ENCODE results near the gene FBXW8. TPM values are rescaled to one million over a fixed set of nuclear protein-coding genes. Genes with fewer than 3 reads are reported as not detected.

FBXW8 gene
- 12.1 and 20.7 TPM in 2 replicates for total RNA-seq (2014; rRNA removed)
- Bru-seq, nascent RNA: percentile 93 among the genes with signal in this experiment
- percentile 80 among the genes with signal in this experiment for BruChase-seq, experiment 1, labeled RNA remaining after a 6-hour chase
- BruChase-seq, experiment 2, labeled RNA remaining after a 2-hour chase: percentile 88 among the genes with signal in this experiment
- long read RNA-seq, full-length matches to known transcripts: 30 of 90 reads
- long read RNA-seq, partial matches to known transcripts: 32 of 90 reads
- long read RNA-seq, other reads (novel, unspliced or antisense): 28 of 90 reads

GRCh38 chr12:116910645-116911451 is at the start of gene FBXW8:
TSS of gene FBXW8 (plus strand) at chr12:116910950. CDS start at chr12:116911038, 88 bp downstream.
- Histone ChIP-seq H3K27me3 (ENCODE audit: low read length) (no peaks in the 10 kb centered on the region), H3K4me3 (ENCODE audit: low read length) (peak within 1 kb of the TSS; percentile 67), H3K9ac (ENCODE audit: low read length) (peak within 1 kb of the TSS; percentile 92), H4K20me1 (ENCODE audit: low read length) (no peaks in the 10 kb centered on the region), H3K4me1 (ENCODE audit: insufficient read depth, low read length) (peaks cover 18% of the 10 kb centered on the region), H3K79me2 (ENCODE audit: low read length) (peaks cover 51% of the 10 kb centered on the region), H2AFZ (ENCODE audit: low read length) (peak within 1 kb of the TSS; percentile 82), H3K4me2 (ENCODE audit: low read length) (peak within 1 kb of the TSS; percentile 99), H3K36me3 (ENCODE audit: low read depth, low read length) (no peaks in the 10 kb centered on the region), H3K9me3 (ENCODE audit: low read length) (no peaks in the 10 kb centered on the region), H3K9me2 (replicated peaks; ENCODE audit: low read length) (no peaks in the 10 kb centered on the region), H3K27ac (ENCODE audit: low read length) (peak within 1 kb of the TSS; percentile 58), H3F3A (ENCODE audit: low read length, unreplicated experiment) (peaks cover 3% of the 10 kb centered on the region)
- DNase-seq (peak; percentile 83), ATAC-seq (peak; percentile 90)
- ChIA-PET CTCF (no interaction called here), POLR2A (ENCODE audit: unreplicated experiment) (no interaction called here)
- TF ChIP-seq CTCF (conservative IDR thresholded peaks at IDR 0.05; ENCODE audit: low read depth, low read length) (no peak), EZH2 (IDR thresholded peaks at IDR 0.05; ENCODE audit: low read length, unreplicated experiment) (no peak), EZH2phosphoT487 (IDR thresholded peaks at IDR 0.05; ENCODE audit: borderline replicate concordance, low read length) (no peak)
- TSS peak; percentile 31 for BruUV-seq (replicated peaks)
- intact Hi-C loops (cut with micrococcal nuclease): loop anchor here (10.0 kb wide), 1 partner anchor 96 kb away; no protein-coding TSS in a partner anchor

GRCh38 chr12:116861320-116861719 is 49.4 kb upstream of the FBXW8 start:
- no peaks in the 10 kb centered on the region for H3K36me3 ChIP-seq (ENCODE audit: low read depth, low read length)
- CTCF ChIA-PET: no interaction called here
- TF ChIP-seq CTCF (conservative IDR thresholded peaks at IDR 0.05; ENCODE audit: low read depth, low read length) (no peak), EZH2phosphoT487 (IDR thresholded peaks at IDR 0.05; ENCODE audit: borderline replicate concordance, low read length) (no peak), EZH2 (IDR thresholded peaks at IDR 0.05; ENCODE audit: low read length, unreplicated experiment) (no peak)
- peak; percentile 58 for ATAC-seq
- H3K27ac ChIP-seq (ENCODE audit: low read length): no peak overlapping the region
- H3F3A ChIP-seq (ENCODE audit: low read length, unreplicated experiment): no peaks in the 10 kb centered on the region
- intact Hi-C loops (cut with micrococcal nuclease): loop anchor here (5.0 kb wide), 2 partner anchors 56 to 124 kb away; partner anchors contain the start of genes RNFT2 and SPRING1
- H3K4me1 ChIP-seq (ENCODE audit: insufficient read depth, low read length): peaks cover 25% of the 10 kb centered on the region
- H3K9me2 ChIP-seq (replicated peaks; ENCODE audit: low read length): no peaks in the 10 kb centered on the region
- POLR2A ChIA-PET (ENCODE audit: unreplicated experiment): interaction anchor here (0.6 kb wide), 1 partner anchor 9 kb away, joined by 3 read pairs; no protein-coding TSS in a partner anchor
- H3K9ac ChIP-seq (ENCODE audit: low read length): no peak overlapping the region
- no peaks in the 10 kb centered on the region for H3K27me3 ChIP-seq (ENCODE audit: low read length)
- no peaks in the 10 kb centered on the region for H4K20me1 ChIP-seq (ENCODE audit: low read length)
- H2AFZ ChIP-seq (ENCODE audit: low read length): peak overlapping the region; percentile 21; the same call in 1 of the 2 replicates
- H3K4me2 ChIP-seq (ENCODE audit: low read length): peak overlapping the region; percentile 56
- H3K9me3 ChIP-seq (ENCODE audit: low read length): no peaks in the 10 kb centered on the region
- no TSS peak for BruUV-seq (replicated peaks)
- peak; percentile 54 for DNase-seq
- H3K4me3 ChIP-seq (ENCODE audit: low read length): no peak overlapping the region
- no peaks in the 10 kb centered on the region for H3K79me2 ChIP-seq (ENCODE audit: low read length)
